Sigmoid colon (tissue), 7 donors: ENCODE data around the gene DOK6. TPM values are rescaled to one million over a fixed set of nuclear protein-coding genes. Genes with fewer than 3 reads are reported as not detected.

ENCODE experiments used
- DNase-seq: peaks from one replicate; pipeline ENCODE4 v3.0.0-alpha.2; 2019
- H3K27ac ChIP-seq, 4 donors: fragments of 200-600 bp; sonication (generic); one replicate each; pipeline ENCODE4 v1.5.1; 2016 to 2019; ENCODE audit warnings: mild to moderate bottlenecking in 1 of 4
- H3K27me3 ChIP-seq, 3 donors: fragments of 200-600 bp; sonication (generic); one replicate each; pipeline ENCODE4 v1.5.1; 2019; ENCODE audit warnings: mild to moderate bottlenecking in 1 of 3
- H3K36me3 ChIP-seq, 4 donors: fragments of 200-600 bp; sonication (generic); one replicate each; pipeline ENCODE4 v1.5.1; 2016 to 2019
- H3K4me1 ChIP-seq, 4 donors: fragments of 200-600 bp; sonication (generic); one replicate each; pipeline ENCODE4 v1.5.1; 2017 to 2019
- H3K4me3 ChIP-seq, 4 donors: fragments of 200-600 bp; sonication (generic); one replicate each; pipeline ENCODE4 v1.5.1; 2017 to 2019; ENCODE audit warnings: mild to moderate bottlenecking in 2 of 4, moderate library complexity in 1 of 4
- H3K9me3 ChIP-seq, 4 donors: fragments of 200-600 bp in 3 of 4; sonication (generic) in 3 of 4; one replicate each; pipeline versions ENCODE4 v1.5.1 to v1.6.1; 2013 to 2019
- EP300 ChIP-seq, 4 donors: sonication (generic); formaldehyde crosslinking; IDR thresholded peaks; one replicate each; pipeline ENCODE4 v1.6.1; 2017; ENCODE audit warnings: antibody characterized with exemption in 4 of 4
- POLR2A ChIP-seq, 2 donors: fragments of 450-650 bp; IDR thresholded peaks; one replicate each; pipeline ENCODE4 v1.6.1; 2016; ENCODE audit warnings: antibody characterized with exemption in 2 of 2, mild to moderate bottlenecking in 2 of 2, moderate library complexity in 2 of 2
- POLR2AphosphoS5 ChIP-seq, 4 donors: sonication (generic); formaldehyde crosslinking; IDR thresholded peaks; one replicate each; pipeline ENCODE4 v1.6.1; 2017; ENCODE audit warnings: antibody characterized with exemption in 4 of 4
- WGBS, 2 donors: extraction: QIAGEN DNeasy Blood & Tissue Kit; methylation state at CpG; one replicate each; pipeline ENCODE4 v1.1.7; 2013; 5-methylcytosine and 5-hydroxymethylcytosine counted together
- intact Hi-C: fragments of 100-400 bp; cut with DNase I; formaldehyde crosslinking; loops from one replicate; pipeline ENCODE4 v1.15.1; 2023
- polyA plus RNA-seq, 3 donors: library from polyadenylated mRNA; stranded (reverse); fragments of 200-250 nt; gene quantifications; one replicate each; pipeline ENCODE4 v1.2.3, GENCODE V29; 2013
- total RNA-seq, 4 donors: library from RNA; depleted of rRNA; stranded (reverse); fragments of >200 nt; gene quantifications; one replicate each; pipeline ENCODE4 v1.1.0, GENCODE V29; 2016
- TF ChIP-seq, protein P1 (sequence below), 4 experiments: fragments of 450-650 bp in 3 of 4; fragments of 200-600 bp in 1 of 4; IDR thresholded peaks; one replicate each; pipeline ENCODE4 v1.5.1; 2016 to 2019; ENCODE audit warnings: antibody characterized with exemption in 4 of 4, mild to moderate bottlenecking in 3 of 4, moderate library complexity in 2 of 4
- donor health status: healthy with polysubstance abuse.
- donor health status: Bipolar disorder and iron deficiency.
- donor health status: healthy.

Gene DOK6
- total and polyA plus RNA-seq, 7 donors = under 0.01 to 1.9 (median 0.95) TPM

DNA sequence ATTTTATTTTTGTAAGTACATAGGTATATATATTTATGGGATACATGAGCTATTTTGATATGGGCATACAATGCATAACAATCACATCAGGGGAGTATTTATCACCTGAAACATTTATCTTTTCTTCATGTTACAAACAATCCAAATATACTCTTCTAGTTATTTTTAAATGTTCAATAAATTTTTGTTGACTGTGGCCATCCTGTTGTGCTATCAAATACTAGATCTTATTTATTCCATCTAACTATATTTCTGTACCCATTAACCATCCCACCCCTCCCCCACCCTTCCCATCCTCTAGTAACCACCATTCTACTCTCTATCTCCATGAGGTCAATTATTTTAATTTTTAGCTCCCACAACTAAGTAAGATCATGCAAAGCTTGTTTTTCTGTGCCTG, 390.0 kb downstream of the DOK6 start:
- Histone ChIP-seq H3K27me3 (no peaks in the 10 kb centered on the region), H3K36me3 (no peaks in the 10 kb centered on the region), H3K4me3 (no peak overlapping the region), H3K4me1 (no peaks in the 10 kb centered on the region), H3K27ac (no peak overlapping the region), H3K9me3 (no peaks in the 10 kb centered on the region)
- DNase-seq = no peak
- intact Hi-C loops = no loop called here
- TF ChIP-seq POLR2A (IDR thresholded peaks at IDR 0.05) (no peak), POLR2AphosphoS5 (IDR thresholded peaks at IDR 0.05) (no peak), EP300 (IDR thresholded peaks at IDR 0.05) (no peak)
- TF ChIP-seq, protein P1, sequence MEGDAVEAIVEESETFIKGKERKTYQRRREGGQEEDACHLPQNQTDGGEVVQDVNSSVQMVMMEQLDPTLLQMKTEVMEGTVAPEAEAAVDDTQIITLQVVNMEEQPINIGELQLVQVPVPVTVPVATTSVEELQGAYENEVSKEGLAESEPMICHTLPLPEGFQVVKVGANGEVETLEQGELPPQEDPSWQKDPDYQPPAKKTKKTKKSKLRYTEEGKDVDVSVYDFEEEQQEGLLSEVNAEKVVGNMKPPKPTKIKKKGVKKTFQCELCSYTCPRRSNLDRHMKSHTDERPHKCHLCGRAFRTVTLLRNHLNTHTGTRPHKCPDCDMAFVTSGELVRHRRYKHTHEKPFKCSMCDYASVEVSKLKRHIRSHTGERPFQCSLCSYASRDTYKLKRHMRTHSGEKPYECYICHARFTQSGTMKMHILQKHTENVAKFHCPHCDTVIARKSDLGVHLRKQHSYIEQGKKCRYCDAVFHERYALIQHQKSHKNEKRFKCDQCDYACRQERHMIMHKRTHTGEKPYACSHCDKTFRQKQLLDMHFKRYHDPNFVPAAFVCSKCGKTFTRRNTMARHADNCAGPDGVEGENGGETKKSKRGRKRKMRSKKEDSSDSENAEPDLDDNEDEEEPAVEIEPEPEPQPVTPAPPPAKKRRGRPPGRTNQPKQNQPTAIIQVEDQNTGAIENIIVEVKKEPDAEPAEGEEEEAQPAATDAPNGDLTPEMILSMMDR (IDR thresholded peaks at IDR 0.05) = no peak

DNA sequence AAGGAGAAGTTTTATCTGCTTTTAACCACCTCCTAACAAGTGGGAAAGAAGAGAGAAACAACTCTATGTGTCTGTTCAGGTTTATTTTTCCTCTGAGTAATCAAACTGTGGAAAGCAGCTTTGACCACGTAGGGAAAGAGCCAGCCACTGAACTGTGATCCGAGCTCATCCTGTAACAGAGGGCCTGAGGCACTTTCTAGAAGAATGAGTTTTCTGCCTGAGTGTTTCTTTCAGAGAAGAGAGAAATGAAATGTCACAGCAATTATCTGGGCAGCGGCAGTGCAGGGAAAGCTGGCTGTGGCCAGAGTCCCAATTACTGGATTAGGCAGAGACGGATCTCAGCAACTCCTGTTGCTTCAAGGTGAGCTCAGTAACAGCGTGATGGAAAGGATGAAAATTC, 395.1 kb downstream of the DOK6 start:
- no peak for DNase-seq
- no peaks in the 10 kb centered on the region for H3K27me3 ChIP-seq
- no peak overlapping the region for H3K4me3 ChIP-seq
- no peaks in the 10 kb centered on the region for H3K4me1 ChIP-seq
- no peak overlapping the region for H3K27ac ChIP-seq
- intact Hi-C loops = no loop called here
- no peak for TF ChIP-seq POLR2AphosphoS5 (IDR thresholded peaks at IDR 0.05)
- no peaks in the 10 kb centered on the region for H3K9me3 ChIP-seq
- H3K36me3 ChIP-seq = no peaks in the 10 kb centered on the region
- WGBS, 2 donors = 77% methylated on average over 5 of the region's 5 CpGs

DNA sequence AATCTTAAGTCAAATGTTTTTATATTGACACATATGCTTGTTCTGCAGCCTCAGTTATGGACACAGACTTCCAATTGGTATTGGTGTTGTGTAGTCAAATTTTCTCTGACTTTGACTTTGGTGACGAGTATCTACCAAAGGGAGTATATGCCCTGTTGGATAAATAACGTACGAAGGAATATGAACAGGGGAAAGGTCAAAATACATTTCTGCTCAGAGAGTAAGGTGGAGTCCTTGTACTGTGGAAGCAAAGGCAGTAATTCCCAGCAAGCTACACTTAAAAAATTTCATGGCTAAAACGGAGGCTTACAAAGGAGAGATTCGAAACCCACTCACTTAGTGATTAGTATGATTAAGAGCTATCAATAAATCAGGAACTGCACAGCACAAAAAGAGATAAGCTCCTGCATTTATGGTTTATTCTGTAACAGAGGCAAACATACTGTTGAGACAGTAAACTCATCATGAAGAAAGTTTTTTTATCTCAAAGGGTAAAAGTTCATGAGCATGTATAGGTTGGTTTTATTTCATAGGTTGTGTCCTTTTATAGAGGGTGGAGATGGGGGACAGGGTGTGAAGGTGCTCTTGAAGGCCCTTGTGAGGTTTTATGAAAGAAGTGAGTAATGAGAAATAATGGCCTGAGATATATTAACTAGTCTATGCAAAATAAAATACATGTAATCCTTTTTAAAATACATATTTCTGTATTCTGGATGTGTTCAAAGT, 404.3 kb downstream of the DOK6 start:
- H3K4me3 ChIP-seq = no peak overlapping the region
- intact Hi-C loops = no loop called here

DNA sequence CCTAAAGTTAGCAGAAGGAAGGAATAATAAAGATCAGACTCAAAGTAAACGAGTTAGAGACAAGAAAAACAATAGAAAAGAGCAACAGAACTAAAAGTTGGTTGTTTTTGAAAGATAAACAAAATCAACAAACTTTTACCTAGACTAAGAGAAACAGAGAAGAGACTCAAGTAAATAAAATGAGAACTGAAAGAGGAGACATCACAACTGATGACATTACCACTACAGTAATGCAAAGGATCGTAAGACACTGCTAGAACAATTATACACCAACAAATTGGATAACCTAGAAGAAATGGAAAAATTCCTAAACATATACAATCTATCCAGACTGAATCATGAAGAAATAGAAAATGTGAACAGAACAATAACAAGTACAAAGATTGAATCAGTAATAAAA, 407.7 kb downstream of the DOK6 start:
- H3K36me3 ChIP-seq = no peaks in the 10 kb centered on the region
- peaks cover 0 to 4% (median 0%) of the 10 kb centered on the region in 4 donors for H3K9me3 ChIP-seq
- intact Hi-C loops = no loop called here
- DNase-seq = no peak
- H3K27ac ChIP-seq = no peak overlapping the region
- no peaks in the 10 kb centered on the region for H3K4me1 ChIP-seq
- TF ChIP-seq POLR2AphosphoS5 (IDR thresholded peaks at IDR 0.05) (no peak), EP300 (IDR thresholded peaks at IDR 0.05) (no peak), POLR2A (IDR thresholded peaks at IDR 0.05) (no peak)
- no peak overlapping the region for H3K4me3 ChIP-seq
- WGBS, 2 donors = 82 to 85% methylated on average over 2 of the region's 2 CpGs
- no peaks in the 10 kb centered on the region for H3K27me3 ChIP-seq

More for the DNA sequence above, 404.3 kb downstream of the DOK6 start:
- WGBS, 2 donors = 26 to 70% methylated on average over 5 of the region's 5 CpGs
- H3K36me3 ChIP-seq = no peaks in the 10 kb centered on the region
- no peak overlapping the region for H3K27ac ChIP-seq
- TF ChIP-seq, protein P1 (IDR thresholded peaks at IDR 0.05) = no peak
- TF ChIP-seq POLR2A (IDR thresholded peaks at IDR 0.05) (no peak), EP300 (IDR thresholded peaks at IDR 0.05) (no peak), POLR2AphosphoS5 (IDR thresholded peaks at IDR 0.05) (no peak)
- DNase-seq = no peak
- no peaks in the 10 kb centered on the region for H3K4me1 ChIP-seq
- H3K9me3 ChIP-seq = peaks cover 0 to 2% (median 0%) of the 10 kb centered on the region in 4 donors
- no peaks in the 10 kb centered on the region for H3K27me3 ChIP-seq

DNA sequence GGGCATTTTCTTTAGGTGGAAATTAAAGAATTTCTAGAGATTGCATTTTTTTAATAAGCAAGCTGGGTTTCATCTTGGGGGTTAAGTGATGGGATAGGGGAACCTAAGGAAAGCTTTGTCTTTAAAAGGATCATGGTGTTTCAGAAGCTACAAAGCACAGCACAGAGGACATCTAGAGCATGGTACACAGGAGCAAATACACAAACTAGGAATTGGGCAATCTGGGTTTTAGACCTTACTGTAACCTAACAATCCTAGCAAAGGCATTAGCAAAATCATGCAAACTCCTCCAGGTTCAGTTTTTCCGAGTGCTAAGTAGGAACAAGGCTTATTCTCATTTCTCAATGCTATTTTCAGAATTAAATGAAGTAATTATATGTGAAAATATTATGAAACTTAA, 412.9 kb downstream of the DOK6 start:
- TF ChIP-seq, protein P1 (IDR thresholded peaks at IDR 0.05) = no peak
- no peak for TF ChIP-seq POLR2AphosphoS5 (IDR thresholded peaks at IDR 0.05)
- TF ChIP-seq POLR2A (IDR thresholded peaks at IDR 0.05) = no peak
- TF ChIP-seq EP300 (IDR thresholded peaks at IDR 0.05) = no peak
- WGBS, 2 donors = 81 to 88% methylated on average over 1 of the region's 1 CpG
- peaks cover 0 to 4% (median 0%) of the 10 kb centered on the region in 4 donors for H3K9me3 ChIP-seq
- no peak overlapping the region for H3K4me3 ChIP-seq
- H3K27me3 ChIP-seq = no peaks in the 10 kb centered on the region
- DNase-seq = no peak
- no peaks in the 10 kb centered on the region for H3K4me1 ChIP-seq
- H3K27ac ChIP-seq = no peak overlapping the region
- intact Hi-C loops = no loop called here
- no peaks in the 10 kb centered on the region for H3K36me3 ChIP-seq
